SK-N-SH (cell line): ENCODE measurements around the gene PCDHB3. TPM values are rescaled to one million over a fixed set of nuclear protein-coding genes. Genes with fewer than 3 reads are reported as not detected.
A peak's percentile ranks its signal among the peaks of the same experiment; 100 is the strongest.
"Not testable (repeated sequence)": the region's sequence is repeated elsewhere in the genome, so short reads cannot be mapped to it uniquely, and the experiment has no call there.

Experiments
- CTCF ChIA-PET: fragments of 300-600, 350-600 bp; formaldehyde crosslinking; extraction: SDS; loops from one replicate; lab custom pipeline; 2021; lab: Yijun Ruan, JAX
- POLR2A ChIA-PET: fragments of 350-600 bp; sonication (Branson Sonifier 250); formaldehyde crosslinking; extraction: SDS; loops from one replicate; lab custom pipeline; 2020; ENCODE audit warnings: antibody characterized with exemption, inconsistent platforms; lab: Yijun Ruan, JAX
- DNase-seq: peaks from one replicate; pipeline ENCODE4 v3.0.0; 2012
- H2AFZ ChIP-seq: fragments of 200-600 bp; sonication (generic); 2 replicates; pipeline ENCODE4 v1.8.1; 2016; ENCODE audit warnings: antibody characterized with exemption, mild to moderate bottlenecking, low read depth
- H3F3A ChIP-seq: fragments of 200-600 bp; sonication (generic); replicated peaks from 2 replicates; pipeline ENCODE3; 2016; ENCODE audit warnings: antibody characterized with exemption, mild to moderate bottlenecking; ENCODE audit not compliant: insufficient read depth
- H3K27ac ChIP-seq, 2 experiments: fragments of 200-500 bp in 1 of 2; fragments of 200-600 bp in 1 of 2; sonication (Bioruptor generic) in 1 of 2; sonication (generic), shearing (Covaris generic) in 1 of 2; 2 replicates each; pipeline versions ENCODE4 v1.5.1 to v1.6.1; 2014 to 2016; ENCODE audit warnings: low read depth in 2 of 2, inconsistent platforms in 1 of 2, low read length in 1 of 2, mild to moderate bottlenecking in 1 of 2, mixed read lengths in 1 of 2
- H3K27me3 ChIP-seq: fragments of 200-600 bp; sonication (generic), shearing (Covaris generic); 2 replicates; pipeline ENCODE4 v1.6.1; 2016; ENCODE audit warnings: mixed run types; ENCODE audit not compliant: insufficient read depth
- H3K36me3 ChIP-seq, 2 experiments: fragments of 200-500 bp in 1 of 2; fragments of 200-600 bp in 1 of 2; sonication (Bioruptor generic) in 1 of 2; sonication (generic) in 1 of 2; replicated peaks in 1 of 2; 2 replicates each; pipeline versions ENCODE3 to v1.5.1; 2014 to 2016; ENCODE audit warnings: low read length in 1 of 2, mild to moderate bottlenecking in 1 of 2; ENCODE audit not compliant: insufficient read depth in 2 of 2, control insufficient read depth in 1 of 2
- H3K4me1 ChIP-seq, 2 experiments: fragments of 200-500 bp in 1 of 2; fragments of 200-600 bp in 1 of 2; sonication (Bioruptor generic) in 1 of 2; sonication (generic), shearing (Covaris generic) in 1 of 2; 2 replicates each; pipeline versions ENCODE4 v1.5.1 to v1.6.1; 2014 to 2016; ENCODE audit warnings: low read depth in 1 of 2, low read length in 1 of 2, mixed run types in 1 of 2; ENCODE audit not compliant: insufficient read depth in 2 of 2, control insufficient read depth in 1 of 2
- H3K4me2 ChIP-seq: fragments of 200-600 bp; sonication (generic), shearing (Covaris generic); 2 replicates; pipeline ENCODE4 v1.6.1; 2017; ENCODE audit warnings: mixed run types
- H3K4me3 ChIP-seq, 2 experiments: fragments of 200-500 bp in 1 of 2; fragments of 200-600 bp in 1 of 2; sonication (Bioruptor generic) in 1 of 2; sonication (generic), shearing (Covaris generic) in 1 of 2; 2 replicates each; pipeline versions ENCODE4 v1.5.1 to v1.8.1; 2014 to 2016; ENCODE audit warnings: low read depth in 2 of 2, inconsistent platforms in 1 of 2, low read length in 1 of 2, mild to moderate bottlenecking in 1 of 2, mixed read lengths in 1 of 2, moderate library complexity in 1 of 2
- H3K79me2 ChIP-seq: fragments of 200-600 bp; sonication (generic); 2 replicates; pipeline ENCODE4 v1.8.1; 2017; ENCODE audit warnings: mild to moderate bottlenecking; ENCODE audit not compliant: insufficient read depth
- H3K9ac ChIP-seq: fragments of 200-600 bp; sonication (generic); 2 replicates; pipeline ENCODE4 v1.6.1; 2017; ENCODE audit warnings: mixed run types
- H3K9me2 ChIP-seq: fragments of 200-600 bp; sonication (generic); 2 replicates; pipeline ENCODE4 v1.6.1; 2017; ENCODE audit warnings: mixed run types
- H3K9me3 ChIP-seq: fragments of 200-600 bp; sonication (generic); 2 replicates; pipeline ENCODE4 v1.6.1; 2017; ENCODE audit warnings: mixed run types, mild to moderate bottlenecking, moderate library complexity
- H4K20me1 ChIP-seq: fragments of 200-600 bp; sonication (generic); 2 replicates; pipeline ENCODE4 v1.6.1; 2017; ENCODE audit warnings: mild to moderate bottlenecking, mixed run types; ENCODE audit not compliant: insufficient read depth
- EP300 ChIP-seq, 2 experiments: IDR thresholded peaks; 2 replicates each; pipeline versions ENCODE4 v1.4.0 to v1.6.1; 2012; ENCODE audit warnings: borderline replicate concordance in 1 of 2, low read depth in 1 of 2, low read length in 1 of 2
- MEF2A ChIP-seq: IDR thresholded peaks from 2 replicates; pipeline ENCODE4 v1.4.0; 2012; ENCODE audit warnings: low read depth, borderline replicate concordance
- NFIC ChIP-seq: IDR thresholded peaks from 2 replicates; pipeline ENCODE4 v1.4.0; 2012; ENCODE audit warnings: borderline replicate concordance
- RAD21 ChIP-seq: IDR thresholded peaks from 2 replicates; pipeline ENCODE4 v1.6.1; 2012; ENCODE audit warnings: mild to moderate bottlenecking, low read length
- RXRA ChIP-seq: IDR thresholded peaks from 2 replicates; pipeline ENCODE4 v1.4.0; 2012; ENCODE audit warnings: low read depth, mild to moderate bottlenecking, borderline replicate concordance
- SIN3A ChIP-seq: IDR thresholded peaks from 2 replicates; pipeline ENCODE4 v1.6.1; 2012; ENCODE audit warnings: low read depth, mild to moderate bottlenecking, low read length, moderate library complexity, borderline replicate concordance
- TCF12 ChIP-seq: IDR thresholded peaks from 2 replicates; pipeline ENCODE4 v1.4.0; 2012
- TEAD4 ChIP-seq: IDR thresholded peaks from 2 replicates; pipeline ENCODE4 v1.4.0; 2012; ENCODE audit warnings: mild to moderate bottlenecking, borderline replicate concordance; ENCODE audit not compliant: insufficient read depth
- WGBS: methylation state at CpG from one replicate; pipeline ENCODE4 v1.1.6; 2017; ENCODE audit warnings: low lambda C conversion rate; 5-methylcytosine and 5-hydroxymethylcytosine counted together
- polyA plus RNA-seq, 3 experiments: library from polyadenylated mRNA; depleted of rRNA; stranded (reverse); fragments of >200 nt; gene quantifications; 2 replicates each; pipeline ENCODE4 v1.2.3, GENCODE V29; 2012
- TF ChIP-seq, protein P1 (sequence below): fragments of 150-350 bp; IDR thresholded peaks from 2 replicates; pipeline ENCODE4 v1.6.1; 2017; ENCODE audit warnings: antibody characterized with exemption, low read length, low read depth, borderline replicate concordance
- TF ChIP-seq, protein P2 (sequence below): IDR thresholded peaks from 2 replicates; pipeline ENCODE4 v1.4.0; 2012; ENCODE audit warnings: low read depth, borderline replicate concordance
- TF ChIP-seq, protein P3 (sequence below): IDR thresholded peaks from 2 replicates; pipeline ENCODE4 v1.4.0; 2012; ENCODE audit warnings: low read depth

The PCDHB3 gene
- polyA plus RNA-seq, 1 of the 3 experiments (the other 2 are of a cell fraction): 2.2 TPM

GRCh38 chr5:141095263-141095641 is 5.0 kb upstream of the PCDHB3 start:
- H2AFZ ChIP-seq: no peak overlapping the region
- no peak for TF ChIP-seq TCF12
- TF ChIP-seq, all 33 proteins: peak for 0
- H3K4me1 ChIP-seq: no peaks in the 10 kb centered on the region
- no peaks in the 10 kb centered on the region for H3K36me3 ChIP-seq
- POLR2A ChIA-PET: no interaction called here
- H3K79me2 ChIP-seq: no peaks in the 10 kb centered on the region
- H3K27ac ChIP-seq: no peak overlapping the region
- DNase-seq: no peak
- peak overlapping the region in 1 of 2 experiments; percentile 51 for H3K4me3 ChIP-seq
- H3K4me2 ChIP-seq: peak overlapping the region; percentile 37; the same call in 1 of the 2 replicates
- no peaks in the 10 kb centered on the region for H3F3A ChIP-seq
- H3K9ac ChIP-seq: peak overlapping the region; percentile 37; the same call in 1 of the 2 replicates
- no peaks in the 10 kb centered on the region for H3K9me3 ChIP-seq
- WGBS: 51% methylated on average over 12 of the region's 12 CpGs
- H3K27me3 ChIP-seq: no peaks in the 10 kb centered on the region
- no peaks in the 10 kb centered on the region for H4K20me1 ChIP-seq
- CTCF ChIA-PET: interaction anchor here (2.0 to 2.2 kb wide), 2 partner anchors 11 to 26 kb away, joined by 5 to 10 read pairs; partner anchors contain the start of gene PCDHB4
- H3K9me2 ChIP-seq: no peaks in the 10 kb centered on the region

DNA sequence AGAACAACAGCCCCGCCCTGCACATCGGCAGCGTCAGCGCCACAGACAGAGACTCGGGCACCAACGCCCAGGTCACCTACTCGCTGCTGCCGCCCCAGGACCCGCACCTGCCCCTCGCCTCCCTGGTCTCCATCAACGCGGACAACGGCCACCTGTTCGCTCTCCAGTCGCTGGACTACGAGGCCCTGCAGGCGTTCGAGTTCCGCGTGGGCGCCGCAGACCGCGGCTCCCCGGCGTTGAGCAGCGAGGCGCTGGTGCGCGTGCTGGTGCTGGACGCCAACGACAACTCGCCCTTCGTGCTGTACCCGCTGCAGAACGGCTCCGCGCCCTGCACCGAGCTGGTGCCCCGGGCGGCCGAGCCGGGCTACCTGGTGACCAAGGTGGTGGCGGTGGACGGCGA is 4.1 kb upstream of the PCDHB3 start:
- 72% methylated on average over 20 of the region's 46 CpGs for WGBS
- H3K9me3 ChIP-seq, CTCF ChIA-PET, H3K36me3 ChIP-seq, H3K4me2 ChIP-seq, H2AFZ ChIP-seq, H3K9me2 ChIP-seq, H3K4me3 ChIP-seq, H3K9ac ChIP-seq, H4K20me1 ChIP-seq, H3K27ac ChIP-seq, H3K79me2 ChIP-seq, H3K4me1 ChIP-seq, H3F3A ChIP-seq, H3K27me3 ChIP-seq, DNase-seq, POLR2A ChIA-PET: not testable (repeated sequence)

GRCh38 chr5:141096586-141096985 is 3.7 kb upstream of the PCDHB3 start:
- POLR2A ChIA-PET, H3K9me2 ChIP-seq, H4K20me1 ChIP-seq, DNase-seq, H3K9ac ChIP-seq, H3K36me3 ChIP-seq, H3F3A ChIP-seq, H2AFZ ChIP-seq, H3K27ac ChIP-seq, H3K79me2 ChIP-seq, H3K4me2 ChIP-seq, CTCF ChIA-PET, H3K27me3 ChIP-seq, H3K9me3 ChIP-seq, H3K4me1 ChIP-seq, H3K4me3 ChIP-seq: not testable (repeated sequence)
- WGBS: 78% methylated on average over 10 of the region's 38 CpGs

- no peaks in the 10 kb centered on the region for H4K20me1 ChIP-seq
- no peaks in the 10 kb centered on the region for H3K4me1 ChIP-seq
- no peaks in the 10 kb centered on the region for H3K9me3 ChIP-seq
- no peaks in the 10 kb centered on the region for H3K36me3 ChIP-seq
- H3K9me2 ChIP-seq: no peaks in the 10 kb centered on the region
- CTCF ChIA-PET: interaction anchor here (0.6 to 1.7 kb wide), 18 partner anchors 9 to 465 kb away, joined by 3 to 8 read pairs (median 4); partner anchors contain the start of genes PCDHA8 and PCDHB14
- WGBS: 54% methylated on average over 20 of the region's 20 CpGs
- no peaks in the 10 kb centered on the region for H3K79me2 ChIP-seq
- no peaks in the 10 kb centered on the region for H3K27me3 ChIP-seq
- 0 out of 2 replicates have a peak overlapping the region, but pooled peaks have one; percentile 38 for H3K9ac ChIP-seq
- POLR2A ChIA-PET: interaction anchor here (1.0 kb wide), 1 partner anchor 463 kb away, joined by 3 read pairs; no protein-coding TSS in a partner anchor
- peak; percentile 46 for DNase-seq
- no peaks in the 10 kb centered on the region for H3F3A ChIP-seq
- H3K4me3 ChIP-seq: peak overlapping the region; percentile 46 to 51
- H3K4me2 ChIP-seq: peak overlapping the region; percentile 70; the same call in 1 of the 2 replicates
- H2AFZ ChIP-seq: 0 out of 2 replicates have a peak overlapping the region, but pooled peaks have one; percentile 71
- H3K27ac ChIP-seq: no peak overlapping the region
- no peak for TF ChIP-seq EP300 (IDR thresholded peaks at IDR 0.05; ENCODE audit: borderline replicate concordance in 1 of 2, low read depth in 1 of 2, low read length in 1 of 2)
- TF ChIP-seq TEAD4: no peak
- TF ChIP-seq, protein P1, sequence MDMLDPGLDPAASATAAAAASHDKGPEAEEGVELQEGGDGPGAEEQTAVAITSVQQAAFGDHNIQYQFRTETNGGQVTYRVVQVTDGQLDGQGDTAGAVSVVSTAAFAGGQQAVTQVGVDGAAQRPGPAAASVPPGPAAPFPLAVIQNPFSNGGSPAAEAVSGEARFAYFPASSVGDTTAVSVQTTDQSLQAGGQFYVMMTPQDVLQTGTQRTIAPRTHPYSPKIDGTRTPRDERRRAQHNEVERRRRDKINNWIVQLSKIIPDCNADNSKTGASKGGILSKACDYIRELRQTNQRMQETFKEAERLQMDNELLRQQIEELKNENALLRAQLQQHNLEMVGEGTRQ: no peak
- TF ChIP-seq SIN3A: no peak
- no peak for TF ChIP-seq RAD21
- no peak for TF ChIP-seq RXRA
- TF ChIP-seq MEF2A: no peak
- TF ChIP-seq, protein P2, sequence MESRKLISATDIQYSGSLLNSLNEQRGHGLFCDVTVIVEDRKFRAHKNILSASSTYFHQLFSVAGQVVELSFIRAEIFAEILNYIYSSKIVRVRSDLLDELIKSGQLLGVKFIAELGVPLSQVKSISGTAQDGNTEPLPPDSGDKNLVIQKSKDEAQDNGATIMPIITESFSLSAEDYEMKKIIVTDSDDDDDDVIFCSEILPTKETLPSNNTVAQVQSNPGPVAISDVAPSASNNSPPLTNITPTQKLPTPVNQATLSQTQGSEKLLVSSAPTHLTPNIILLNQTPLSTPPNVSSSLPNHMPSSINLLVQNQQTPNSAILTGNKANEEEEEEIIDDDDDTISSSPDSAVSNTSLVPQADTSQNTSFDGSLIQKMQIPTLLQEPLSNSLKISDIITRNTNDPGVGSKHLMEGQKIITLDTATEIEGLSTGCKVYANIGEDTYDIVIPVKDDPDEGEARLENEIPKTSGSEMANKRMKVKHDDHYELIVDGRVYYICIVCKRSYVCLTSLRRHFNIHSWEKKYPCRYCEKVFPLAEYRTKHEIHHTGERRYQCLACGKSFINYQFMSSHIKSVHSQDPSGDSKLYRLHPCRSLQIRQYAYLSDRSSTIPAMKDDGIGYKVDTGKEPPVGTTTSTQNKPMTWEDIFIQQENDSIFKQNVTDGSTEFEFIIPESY: no peak
- TF ChIP-seq, protein P3, sequence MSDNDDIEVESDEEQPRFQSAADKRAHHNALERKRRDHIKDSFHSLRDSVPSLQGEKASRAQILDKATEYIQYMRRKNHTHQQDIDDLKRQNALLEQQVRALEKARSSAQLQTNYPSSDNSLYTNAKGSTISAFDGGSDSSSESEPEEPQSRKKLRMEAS: no peak
- TF ChIP-seq NFIC: no peak
Measured at GRCh38 chr5:141101059-141101458, 786 bp downstream of the PCDHB3 start.
